ENCODE measurements around the gene MIP. TPM values are rescaled to one million over a fixed set of nuclear protein-coding genes. Genes with fewer than 3 reads are reported as not detected.
A peak's percentile ranks its signal among the peaks of the same experiment; 100 is the strongest.

Gene MIP
- total and polyA plus RNA-seq, 2 of the 4 experiments (the other 2 are of a cell fraction), result not detected

DNA sequence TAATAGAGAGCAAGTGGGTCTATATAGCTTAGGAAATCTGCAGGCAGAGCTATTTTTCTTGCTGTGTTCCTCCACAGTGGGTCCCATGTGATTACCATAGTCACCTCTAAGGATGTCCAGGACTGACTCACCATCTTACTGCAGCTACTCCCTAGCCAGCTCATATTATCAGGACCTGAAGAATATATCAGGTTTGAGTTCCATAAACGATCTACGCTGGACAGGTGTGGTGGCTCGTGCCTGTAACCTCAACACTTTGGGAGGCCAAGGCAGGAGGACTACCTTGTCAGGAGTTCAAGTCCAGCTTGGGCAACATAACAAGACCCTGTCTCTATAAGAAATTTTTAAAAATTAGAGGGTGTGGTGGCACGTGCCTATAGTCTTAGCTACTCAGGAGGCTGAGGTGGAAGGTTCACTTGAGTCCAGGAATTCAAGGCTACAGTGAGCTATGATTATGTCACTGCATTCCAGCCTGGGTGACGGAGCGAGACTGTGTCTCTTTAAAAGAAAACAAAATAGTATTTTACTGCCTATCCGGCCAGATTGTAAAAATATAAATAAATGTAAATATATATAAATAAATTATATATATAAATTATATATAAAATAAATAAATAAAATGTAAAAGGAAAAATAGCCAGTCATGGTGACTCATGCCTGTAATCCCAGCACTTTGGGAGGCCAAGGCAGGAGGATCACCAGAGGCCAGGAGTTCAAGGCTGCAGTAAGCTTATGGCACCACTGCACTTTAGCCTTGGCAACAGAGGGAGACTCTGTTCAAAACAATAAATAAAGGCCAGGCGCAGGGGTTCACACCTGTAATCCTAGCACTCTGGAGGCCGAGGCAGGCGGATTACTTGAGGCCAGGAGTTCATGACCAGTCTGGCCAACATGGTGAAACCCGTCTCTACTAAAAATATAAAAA, 7.0 kb upstream of the MIP start:
- intact Hi-C loops (cut with micrococcal nuclease), result loop anchor here (5.0 kb wide), 2 partner anchors 84 to 144 kb away; partner anchors contain the start of gene CNPY2
- 0 out of 2 replicates have a peak, but pooled peaks cover 2% of the 10 kb centered on the region for H3K4me1 ChIP-seq (ENCODE audit: control insufficient read depth, insufficient read depth, low read length)
- no peak overlapping the region for H3K9ac ChIP-seq (ENCODE audit: low read depth, low read length)
- no peak overlapping the region for H3K4ac ChIP-seq (ENCODE audit: low read depth, low read length)
- H3K27me3 ChIP-seq (ENCODE audit: control insufficient read depth, insufficient read depth, low read length), result no peaks in the 10 kb centered on the region
- no peak overlapping the region for H3K4me2 ChIP-seq (ENCODE audit: low read depth, low read length)
- no peaks in the 10 kb centered on the region for H3K36me3 ChIP-seq (ENCODE audit: control insufficient read depth, insufficient read depth, low read length)
- no peaks in the 10 kb centered on the region for H3K79me1 ChIP-seq (ENCODE audit: low read depth in 1 of 2, low read length in 2 of 2)
- no peak overlapping the region for H2BK120ac ChIP-seq (ENCODE audit: low read depth, low read length)
- no peaks in the 10 kb centered on the region for H4K20me1 ChIP-seq (ENCODE audit: insufficient read depth, low read length)
- no peak overlapping the region for H2BK15ac ChIP-seq (ENCODE audit: low read depth, low read length)
- ChIA-PET POLR2A (ENCODE audit: unreplicated experiment) (interaction anchor here (0.9 kb wide), 1 partner anchor 103 kb away, joined by 3 read pairs; no protein-coding TSS in a partner anchor), CTCF (no interaction called here)
- DNase-seq, result peak; percentile 49
- BruUV-seq (replicated peaks), result no TSS peak
- H2AK5ac ChIP-seq (ENCODE audit: low read depth, low read length), result peak overlapping the region; percentile 27; the same call in 1 of the 2 replicates
- H3K18ac ChIP-seq (ENCODE audit: low read depth, low read length), result no peak overlapping the region
- no peak overlapping the region for H2AK9ac ChIP-seq (replicated peaks; ENCODE audit: low read depth, low read length, poor library complexity)
- no peak overlapping the region for H4K5ac ChIP-seq (ENCODE audit: low read depth, low read length)
- H2BK20ac ChIP-seq (ENCODE audit: low read depth, low read length), result no peak overlapping the region
- dilution Hi-C loops (cut with HindIII; ENCODE audit: low sequenced_read_pairs, unreplicated experiment), result no loop called here
- no peak overlapping the region for H2AFZ ChIP-seq (replicated peaks; ENCODE audit: low read length, poor library complexity)
- no peak for ATAC-seq (ENCODE audit: low read depth)
- H3K14ac ChIP-seq (replicated peaks; ENCODE audit: low read depth, low read length), result no peak overlapping the region
- no peak overlapping the region for H2BK5ac ChIP-seq (ENCODE audit: low read depth, low read length, poor library complexity, severe bottlenecking)
- H3K9me1 ChIP-seq (ENCODE audit: insufficient read depth, low read length), result no peaks in the 10 kb centered on the region
- no peak overlapping the region for H3K56ac ChIP-seq (ENCODE audit: extremely low read depth, insufficient read depth, low read length)
- H4K91ac ChIP-seq (ENCODE audit: insufficient read depth, low read depth, low read length), result no peak overlapping the region
- H3K4me3 ChIP-seq (ENCODE audit: insufficient read depth, low read depth, low read length), result no peak overlapping the region
- no peak overlapping the region for H3K23ac ChIP-seq (ENCODE audit: low read depth, low read length)
- WGBS, 2 experiments (ENCODE audit: extremely low coverage in 2 of 2, insufficient read length in 1 of 2), result 100% methylated on average over 1 of the region's 11 CpGs; no CpG with 5 or more reads in 1 of the 2 experiments
- no peaks in the 10 kb centered on the region for H3K9me3 ChIP-seq (ENCODE audit: control insufficient read depth, insufficient read depth, low read length)
- no peak for TF ChIP-seq USF2 (IDR thresholded peaks at IDR 0.05; ENCODE audit: low read depth, low read length)
- peak; percentile 42; the same call in 1 of the 2 replicates for TF ChIP-seq NFE2L2 (IDR thresholded peaks at IDR 0.05; ENCODE audit: low read depth, low read length)
- H3K27ac ChIP-seq (ENCODE audit: insufficient read depth, low read length), result no peak overlapping the region
- H4K8ac ChIP-seq (ENCODE audit: low read depth in 2 of 2, low read length in 2 of 2), result no peak overlapping the region
- in situ Hi-C loops (cut with MboI; ENCODE audit: low sequenced_read_pairs), result loop anchor here (10.0 kb wide), 1 partner anchor 107 kb away; no protein-coding TSS in a partner anchor
